Fibroblast of skin of scalp (primary cell): ENCODE results near the gene DIAPH3.

ENCODE experiments used
- DNase-seq: peaks from one replicate; pipeline ENCODE4 v3.0.0-alpha.2; 2013

Gene DIAPH3

GRCh38 chr13:59710996-59711701 is 452.6 kb downstream of the DIAPH3 start:
- DNase-seq = peak; percentile 17

GRCh38 chr13:59710416-59710815 is 453.3 kb downstream of the DIAPH3 start:
- no peak for DNase-seq

DNA sequence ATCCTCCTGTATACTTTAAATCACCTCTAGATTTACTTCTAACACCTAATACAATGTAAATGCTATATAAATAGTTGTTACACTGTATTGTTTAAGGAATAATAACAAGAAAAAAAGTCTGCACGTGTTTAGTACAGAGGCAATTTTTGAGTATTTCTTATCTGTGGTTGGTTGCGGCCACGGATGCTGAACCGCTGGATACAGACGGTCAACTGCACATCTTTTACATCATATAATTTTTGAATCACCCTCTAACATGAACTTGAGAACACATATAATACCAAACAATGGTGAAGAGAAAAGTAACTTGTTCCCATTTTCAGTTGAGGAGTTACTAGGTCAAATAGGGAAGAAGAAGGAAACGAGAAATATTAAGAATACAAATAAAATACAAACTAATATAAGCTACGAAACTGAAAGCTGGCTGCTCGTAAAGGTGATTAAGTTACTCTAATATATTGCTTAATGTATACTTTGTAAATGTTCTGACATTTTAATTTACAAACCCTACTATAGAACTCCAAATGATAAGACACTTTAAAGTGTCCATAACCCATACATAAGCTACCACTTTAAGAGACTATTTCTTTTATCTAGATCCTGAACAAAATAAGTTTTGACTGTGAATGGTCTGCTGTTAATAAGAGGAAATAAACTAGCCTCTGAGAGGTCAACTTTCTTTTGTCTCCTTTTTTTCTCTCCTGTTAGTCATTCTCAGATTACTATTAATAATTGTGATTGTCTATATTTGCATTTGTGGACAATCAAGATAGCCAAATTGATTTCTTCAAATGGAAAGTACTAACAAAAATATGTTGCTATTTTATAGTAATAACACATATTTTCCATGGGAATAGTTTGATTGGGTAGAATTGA is 457.4 kb downstream of the DIAPH3 start:
- no peak for DNase-seq

DNA sequence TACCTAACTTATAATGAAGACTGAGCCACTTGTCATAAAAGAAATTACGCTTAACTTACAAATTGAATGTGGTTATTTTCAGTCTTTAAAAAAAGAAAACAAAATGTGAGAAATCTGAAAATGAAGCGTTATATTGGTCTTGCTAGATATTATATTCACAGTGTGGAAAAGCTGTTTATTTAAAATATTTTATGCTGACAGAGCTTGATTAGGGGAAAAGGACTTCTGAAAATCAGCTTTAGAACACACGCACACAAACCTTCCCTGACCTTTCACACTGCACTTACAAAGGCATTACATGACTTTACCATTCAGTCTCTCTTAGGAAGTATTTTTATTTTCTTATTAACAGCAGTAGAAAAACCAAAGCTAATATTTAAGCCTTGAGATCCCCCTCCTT is 461.5 kb downstream of the DIAPH3 start:
- no peak for DNase-seq

- DNase-seq = no peak
Measured at GRCh38 chr13:59701261-59701660, 462.5 kb downstream of the DIAPH3 start.

DNA sequence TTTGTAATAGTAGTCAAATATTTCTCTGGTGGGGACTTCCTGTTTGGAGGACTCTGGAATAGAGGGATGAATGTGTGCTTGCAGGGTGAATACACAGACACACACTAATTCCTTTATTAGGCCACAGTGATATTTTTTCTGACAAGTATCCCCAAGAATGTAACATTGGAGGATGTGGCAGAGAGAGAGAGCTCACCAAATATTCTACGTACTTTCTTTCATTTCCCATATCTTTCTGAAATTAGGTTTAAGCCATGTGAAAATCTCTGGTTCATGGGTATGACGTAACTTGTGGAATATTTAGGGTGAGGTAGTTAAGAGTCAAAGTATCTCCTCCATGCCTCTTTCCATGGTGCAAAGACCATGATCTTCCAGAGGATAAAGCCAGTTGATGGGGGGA is 463.4 kb downstream of the DIAPH3 start:
- DNase-seq = peak; percentile 81

GRCh38 chr13:59696271-59696670 is 467.5 kb downstream of the DIAPH3 start:
- no peak for DNase-seq

- no peak for DNase-seq
Measured at GRCh38 chr13:59691501-59692066, 472.1 kb downstream of the DIAPH3 start.

DNA sequence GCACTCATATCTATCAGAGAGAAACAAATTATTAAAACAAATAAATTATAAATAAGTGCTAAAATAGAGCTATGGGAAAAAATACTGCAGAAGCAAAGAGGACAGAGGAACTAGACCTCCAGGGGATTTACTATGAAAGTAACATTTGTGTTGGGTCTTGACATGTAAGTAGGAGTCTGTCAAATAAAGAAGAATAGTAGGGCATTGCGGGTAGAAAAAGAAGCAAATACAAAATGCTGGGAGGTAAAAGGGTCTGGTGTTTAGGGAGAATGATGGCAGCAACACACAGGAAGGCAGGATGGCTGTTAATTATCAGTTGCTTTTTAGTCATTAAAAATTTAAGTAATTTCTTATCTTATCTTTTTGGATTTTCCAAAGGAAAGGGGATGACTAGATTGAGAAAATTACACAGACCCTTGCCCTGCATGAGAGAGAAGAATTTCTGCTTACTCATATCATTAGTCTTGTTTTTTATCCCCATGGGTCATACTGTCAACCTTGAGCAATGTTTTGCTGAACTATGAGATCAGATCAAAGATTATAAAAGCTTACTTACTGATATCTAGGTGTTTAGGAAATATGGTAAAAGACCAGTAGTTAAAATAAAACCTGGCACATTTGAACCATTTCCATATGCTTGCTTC is 472.7 kb downstream of the DIAPH3 start:
- DNase-seq = peak; percentile 43

DNA sequence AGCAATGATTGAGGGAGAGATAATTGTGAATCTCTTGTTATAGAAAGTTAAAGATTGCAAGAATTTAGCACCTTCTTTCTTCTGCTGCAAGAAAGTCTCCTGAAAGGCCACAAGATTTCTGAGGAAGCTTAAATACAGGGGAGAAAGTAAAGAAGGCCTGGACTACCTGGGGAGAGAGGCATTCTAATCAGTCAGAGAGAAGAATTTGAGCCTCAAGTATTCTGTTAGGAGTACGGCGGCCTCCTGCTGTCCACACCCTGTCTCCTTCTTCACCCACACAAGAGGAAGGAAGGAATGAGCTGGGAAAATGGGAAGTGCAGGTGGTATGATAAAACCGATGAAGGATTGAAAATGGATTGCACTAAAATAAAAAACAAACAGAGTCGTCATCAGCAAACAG is 474.7 kb downstream of the DIAPH3 start:
- DNase-seq = no peak

DNA sequence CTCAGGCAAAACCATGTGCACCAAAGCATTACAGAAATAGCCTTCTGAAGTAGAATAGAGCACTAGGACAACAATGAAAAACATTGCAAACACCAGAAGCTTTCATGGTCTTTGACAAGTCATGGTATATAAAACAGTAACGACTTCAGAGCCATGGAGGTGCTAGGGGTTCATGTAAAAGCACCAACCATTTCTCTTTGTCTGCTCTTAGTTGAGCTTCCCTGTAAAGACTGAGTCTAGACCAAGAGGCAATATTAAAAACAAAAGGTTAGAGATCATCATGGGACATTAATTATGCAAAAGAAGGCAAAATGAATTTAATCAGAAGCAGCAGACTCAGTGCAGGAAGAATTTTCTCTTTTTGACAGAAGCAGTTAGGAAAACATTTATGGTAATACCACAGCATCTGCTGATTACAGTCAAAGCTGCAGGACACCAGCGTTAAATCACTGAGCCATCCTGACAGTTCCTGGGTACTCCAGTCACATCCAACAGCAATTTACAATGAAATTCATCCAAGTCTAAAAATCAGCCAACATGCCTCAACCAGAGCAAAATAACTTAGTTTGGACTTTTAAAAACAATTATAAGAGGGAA is 476.8 kb downstream of the DIAPH3 start:
- DNase-seq = no peak

- DNase-seq = no peak
Measured at GRCh38 chr13:59684105-59684504, 479.6 kb downstream of the DIAPH3 start.

DNA sequence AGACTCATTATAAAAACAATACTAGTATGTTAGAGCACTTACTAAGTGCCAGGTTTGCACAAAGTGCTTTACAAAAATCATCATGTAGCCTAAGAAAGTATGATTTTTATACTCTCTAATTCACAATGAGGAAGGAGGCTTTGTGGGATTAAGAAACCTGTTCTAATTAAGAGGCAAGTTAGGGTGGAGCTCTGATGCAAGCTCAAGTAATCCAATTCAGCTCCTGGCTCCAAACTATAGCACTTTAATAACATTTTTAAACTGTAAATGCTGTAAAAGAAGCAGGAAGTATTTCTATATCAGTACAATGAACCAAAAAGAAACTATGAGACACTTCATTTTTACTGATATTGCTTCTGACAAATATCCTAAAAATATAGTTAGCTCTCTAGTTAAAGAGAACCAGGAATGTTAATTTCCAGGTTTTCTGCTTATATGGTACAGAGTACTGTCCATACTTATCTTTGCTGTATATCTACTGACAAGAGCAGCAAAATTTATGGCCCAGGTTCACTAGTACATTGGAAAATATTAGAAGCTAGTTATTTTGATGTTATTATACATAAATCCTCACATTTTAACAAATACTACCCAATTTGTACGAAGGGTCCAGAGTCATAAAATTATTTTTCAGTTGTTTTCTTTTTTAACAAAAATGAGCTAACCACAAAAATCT is 482.0 kb downstream of the DIAPH3 start:
- peak; percentile 33 for DNase-seq

- peak; percentile 38 for DNase-seq
Measured at GRCh38 chr13:59680429-59681024, 483.2 kb downstream of the DIAPH3 start.

DNA sequence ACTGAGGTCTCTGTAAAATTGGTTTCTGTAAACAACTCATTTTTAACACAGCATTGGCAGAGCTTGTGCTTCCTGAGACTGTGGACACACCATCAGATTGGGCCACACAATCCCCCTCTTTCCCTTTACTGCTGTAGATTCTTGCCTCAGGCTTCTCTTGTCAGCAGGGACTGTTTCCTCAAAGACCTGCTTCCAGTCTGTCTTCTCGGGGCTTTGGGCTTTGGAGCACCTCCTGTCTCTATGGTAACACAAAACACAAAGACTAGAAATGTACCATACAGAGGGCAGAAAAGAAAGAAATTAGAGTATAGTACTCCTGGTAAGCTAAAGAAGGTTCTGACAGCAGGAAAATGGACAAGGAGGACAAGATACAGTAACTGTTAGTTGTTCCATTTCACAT is 484.5 kb downstream of the DIAPH3 start:
- no peak for DNase-seq

DNA sequence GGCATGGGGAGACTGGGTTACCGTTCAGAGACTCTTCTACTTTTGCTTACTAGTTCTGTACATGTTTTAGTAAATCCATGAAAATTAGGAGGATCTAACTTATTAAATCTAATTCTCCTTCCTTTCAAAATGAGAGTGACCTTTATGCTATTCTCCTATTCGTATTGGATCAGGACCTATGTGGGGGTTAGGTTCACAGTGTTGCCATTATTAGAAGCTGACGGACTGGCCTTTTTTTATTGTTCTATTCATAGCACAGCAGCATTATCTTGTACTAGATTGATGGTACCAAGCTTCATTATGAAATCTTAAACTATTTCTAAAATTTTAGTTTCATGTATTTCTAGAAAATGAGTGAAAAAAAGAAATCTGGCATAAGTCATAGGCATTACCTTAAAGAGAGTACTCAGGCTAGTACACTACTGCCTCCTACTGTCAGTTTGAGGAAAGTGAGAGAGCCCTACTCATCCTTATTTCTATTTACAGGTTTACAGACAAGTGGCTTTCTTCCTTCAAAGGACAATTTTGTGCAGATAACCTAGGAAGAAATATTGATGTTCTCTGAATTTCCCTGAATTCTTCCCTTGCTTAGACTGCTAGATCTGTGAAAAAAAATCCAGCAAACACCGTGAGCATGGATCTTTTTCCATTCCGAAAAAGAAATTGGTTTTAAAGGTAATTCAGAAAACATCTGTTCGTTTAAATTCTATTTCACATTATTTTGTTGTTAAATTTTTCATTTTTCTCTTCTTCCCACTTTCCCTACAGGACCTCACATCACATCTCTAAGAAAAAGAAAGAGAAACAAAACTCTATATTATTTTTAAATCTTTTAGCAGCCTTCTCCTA is 485.5 kb downstream of the DIAPH3 start:
- DNase-seq = peak; percentile 52

- DNase-seq = no peak
Measured at GRCh38 chr13:59677430-59677829, 486.3 kb downstream of the DIAPH3 start.

DNA sequence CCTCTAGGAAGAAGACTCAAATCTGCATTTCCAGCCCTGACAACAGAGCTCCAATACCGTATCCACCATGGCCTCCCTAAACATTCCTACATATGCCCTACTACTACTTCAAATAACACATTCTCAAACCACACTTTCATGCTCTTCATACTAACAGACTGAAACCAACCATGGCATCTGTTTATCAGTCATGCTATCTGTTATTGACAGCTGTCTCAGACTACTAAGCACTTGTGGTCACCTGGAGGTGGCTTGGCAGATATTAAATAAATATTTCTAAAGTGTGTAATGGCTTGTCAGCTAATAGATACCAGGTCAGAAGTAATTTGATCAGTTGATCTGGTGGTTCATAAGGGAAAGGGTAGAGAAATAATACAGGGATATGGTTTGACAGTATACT is 489.1 kb downstream of the DIAPH3 start:
- DNase-seq = no peak

- DNase-seq = peak; percentile 78
Measured at GRCh38 chr13:59673286-59673685, 490.4 kb downstream of the DIAPH3 start.

- DNase-seq = no peak
Measured at GRCh38 chr13:59672445-59672844, 491.3 kb downstream of the DIAPH3 start.

GRCh38 chr13:59671881-59672280 is 491.8 kb downstream of the DIAPH3 start:
- peak; percentile 14 for DNase-seq
